IPS-11a (cell line): ENCODE data around the gene MDFIC.

Experiments
- H3K4me3 ChIP-seq: one replicate; pipeline ENCODE4 v1.5.1; 2013; ENCODE audit warnings: low read depth, low read length, control low read depth

Gene MDFIC

DNA sequence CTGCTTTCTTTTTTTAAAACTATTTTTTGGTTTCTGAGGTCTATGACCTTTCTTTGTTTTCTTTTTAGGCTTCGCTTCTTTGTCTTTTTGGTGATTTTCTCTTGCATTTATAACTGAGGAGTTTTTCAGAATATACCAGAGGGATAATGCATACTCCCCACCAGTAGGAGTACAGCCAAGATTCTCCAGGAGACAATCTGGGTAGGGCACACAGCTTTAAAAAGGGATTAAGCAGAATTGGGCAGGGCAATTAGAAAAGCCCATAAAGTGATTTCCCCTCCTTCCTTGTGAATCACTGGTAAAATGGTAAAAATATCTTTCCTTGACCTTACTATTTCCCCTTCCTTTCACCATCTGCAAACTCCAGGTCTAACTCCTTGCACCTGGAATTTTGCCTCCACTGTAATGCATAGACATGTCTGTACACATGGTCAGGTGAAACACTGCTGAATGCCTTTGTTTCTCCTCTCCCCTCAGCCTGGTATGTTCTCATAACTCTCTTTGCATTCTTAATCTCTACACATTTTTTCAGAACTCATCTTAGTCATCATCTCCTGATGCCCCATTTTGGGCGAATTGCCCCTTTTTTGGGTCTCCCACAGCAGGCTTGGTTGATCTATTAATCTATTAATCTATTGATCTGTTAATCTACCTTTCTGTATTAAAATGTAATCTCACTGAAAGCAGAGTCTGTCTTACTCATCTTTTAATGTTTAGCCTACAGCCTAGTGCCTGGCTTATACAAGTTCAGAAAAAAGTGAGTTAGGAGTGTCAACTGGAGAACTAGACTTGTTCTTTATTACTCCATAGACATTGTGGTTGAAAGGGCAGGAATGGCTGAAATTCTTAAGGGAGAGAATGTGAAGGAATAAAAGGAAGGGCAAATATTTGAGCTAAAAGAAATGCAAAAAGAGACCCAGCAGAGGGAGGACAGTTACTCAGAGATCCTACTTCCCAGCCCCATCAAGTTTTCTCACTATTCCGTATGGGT, 64.6 kb downstream of the MDFIC start:
- no peak overlapping the region for H3K4me3 ChIP-seq

DNA sequence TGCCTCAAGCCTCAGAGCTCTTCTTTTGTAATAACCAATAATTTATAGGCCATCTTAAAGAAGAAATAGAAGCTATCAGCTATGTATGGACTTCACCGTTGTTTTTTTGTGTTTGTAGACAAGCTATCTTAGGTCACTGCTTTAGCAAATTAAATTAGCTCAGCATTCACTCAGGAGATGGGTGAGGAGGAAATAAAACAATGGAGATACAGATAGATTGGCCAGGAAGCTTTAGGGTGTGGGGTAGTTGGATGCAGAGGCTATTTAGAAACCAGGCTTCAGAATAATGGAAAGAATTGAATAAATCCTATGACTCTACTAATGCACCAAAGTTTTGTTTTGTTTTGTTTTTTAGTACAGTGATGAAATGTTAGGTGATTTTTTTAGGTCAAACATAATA, 66.1 kb downstream of the MDFIC start:
- no peak overlapping the region for H3K4me3 ChIP-seq

DNA sequence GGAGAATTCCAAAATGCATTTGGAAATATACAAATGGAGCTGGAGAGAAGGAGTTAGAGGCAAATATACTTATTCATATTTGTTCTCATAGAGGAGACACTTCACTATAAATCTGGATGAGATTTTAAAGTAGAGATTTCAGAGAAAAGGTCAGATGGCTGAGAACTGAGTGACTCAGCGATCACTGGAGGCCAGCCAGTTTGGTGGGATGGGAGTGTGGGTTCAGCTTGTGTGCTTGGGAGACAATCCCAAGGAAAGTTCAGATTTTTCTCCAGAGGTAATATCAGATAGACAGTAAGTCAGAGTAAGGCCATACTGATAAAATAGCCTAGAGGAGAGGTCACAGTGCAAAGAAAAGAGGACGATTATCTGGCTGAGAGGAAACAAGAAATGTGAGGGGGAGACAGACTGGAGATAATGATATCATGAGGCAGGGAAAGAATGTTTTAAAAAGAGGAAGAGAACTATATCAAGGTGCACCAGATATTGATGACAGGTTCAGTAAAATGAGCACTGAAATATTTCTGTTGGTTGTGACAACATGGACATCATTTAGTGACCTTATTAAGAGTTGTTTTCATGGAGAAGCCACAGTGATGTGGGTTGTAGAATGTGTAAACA, 67.0 kb downstream of the MDFIC start:
- no peak overlapping the region for H3K4me3 ChIP-seq

DNA sequence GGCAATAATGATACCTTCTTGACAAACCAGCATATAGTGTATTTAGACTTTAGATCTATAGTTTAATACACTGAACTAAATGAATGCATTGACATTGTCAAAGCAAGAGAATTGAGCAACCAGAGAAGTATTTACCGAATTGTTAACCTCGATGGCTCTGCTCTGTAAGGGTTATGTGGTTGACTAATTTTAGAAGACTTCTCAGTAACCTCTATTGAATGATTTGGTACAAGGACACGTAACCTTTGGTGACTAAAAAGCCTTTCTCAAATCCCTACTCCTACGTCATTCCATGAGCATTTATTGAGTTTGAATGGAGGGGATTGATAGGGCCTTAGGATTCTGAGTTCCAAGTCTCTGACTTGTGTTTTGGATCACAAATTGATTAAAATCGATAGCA, 67.6 kb downstream of the MDFIC start:
- H3K4me3 ChIP-seq = no peak overlapping the region

DNA sequence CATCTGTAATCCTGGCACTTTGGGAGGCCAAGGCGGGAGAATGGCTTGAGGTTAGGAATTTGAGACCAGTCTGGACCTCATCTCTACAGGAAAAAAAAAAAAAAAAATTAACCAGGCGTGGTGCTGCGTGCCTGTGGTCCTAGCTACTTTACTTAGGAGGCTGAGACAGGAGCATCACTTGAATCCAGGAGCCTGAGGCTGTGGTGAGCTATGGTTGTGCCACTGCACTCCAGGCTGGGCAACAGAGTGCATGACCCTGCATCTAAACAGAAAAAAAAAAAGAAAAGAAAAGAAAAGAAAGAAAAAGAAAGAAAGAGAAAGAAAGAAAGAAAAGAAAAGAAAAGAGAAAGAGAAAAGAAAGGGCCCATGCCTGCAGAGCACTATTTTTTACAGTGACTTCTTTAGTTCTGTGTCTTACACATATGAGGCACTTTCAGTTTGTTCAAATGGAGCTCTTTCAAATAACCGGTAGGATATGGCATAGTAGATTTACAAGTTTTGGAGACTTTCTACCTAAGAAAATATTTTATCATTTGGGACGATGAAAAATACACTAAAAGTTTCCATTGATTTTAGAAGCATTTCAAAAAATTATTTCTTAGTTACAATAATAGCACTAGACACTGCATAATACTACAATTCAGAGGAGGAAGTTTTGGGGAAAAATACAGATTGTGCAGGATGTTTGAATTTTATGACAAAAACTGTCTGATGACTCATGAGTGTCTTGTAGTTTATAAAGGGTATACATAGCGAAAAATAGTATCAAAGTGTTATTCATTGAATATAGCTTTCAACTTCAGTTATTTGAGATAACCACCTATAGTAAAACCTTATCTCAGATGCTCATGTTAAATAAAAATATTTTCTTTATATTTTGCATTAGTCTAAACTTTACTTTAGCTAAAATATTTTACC, 75.9 kb downstream of the MDFIC start:
- no peak overlapping the region for H3K4me3 ChIP-seq

DNA sequence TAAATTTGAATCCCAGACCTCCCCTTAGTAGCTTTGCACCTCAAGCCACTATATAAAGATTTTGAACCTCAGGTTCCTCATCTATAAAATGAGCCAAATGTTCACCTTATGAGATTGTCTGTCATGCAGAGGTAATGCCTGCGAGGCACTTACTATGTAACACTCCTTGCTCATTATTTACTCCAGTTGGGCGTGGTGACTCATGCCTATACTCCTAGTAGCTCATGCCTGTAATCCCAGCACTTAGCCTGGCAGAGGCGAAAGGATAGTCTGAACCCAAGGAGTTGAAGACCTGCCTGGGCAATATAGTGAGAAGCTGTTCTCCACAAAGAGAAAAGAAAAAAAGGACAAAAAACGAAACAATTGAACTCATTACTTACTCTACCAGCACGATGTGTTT, 82.2 kb downstream of the MDFIC start:
- no peak overlapping the region for H3K4me3 ChIP-seq

DNA sequence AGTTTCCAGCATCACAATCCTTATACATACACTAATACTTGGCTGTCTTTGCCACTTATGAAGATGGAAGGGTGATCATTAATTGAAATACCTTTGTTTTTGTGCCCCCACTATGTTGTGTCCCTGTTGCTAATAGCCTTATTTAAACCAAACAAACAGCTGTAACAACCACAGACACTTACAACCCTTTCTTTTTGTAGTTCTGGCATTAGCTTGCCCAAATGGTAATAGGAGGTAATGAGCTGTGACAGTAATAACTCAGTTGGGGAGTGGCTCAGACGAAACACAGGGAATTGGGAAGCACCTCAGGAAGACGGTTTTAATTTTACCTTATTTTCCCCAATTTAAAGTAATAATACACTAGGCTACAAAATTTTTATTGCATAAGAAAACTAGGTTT, 83.4 kb downstream of the MDFIC start:
- H3K4me3 ChIP-seq = no peak overlapping the region

DNA sequence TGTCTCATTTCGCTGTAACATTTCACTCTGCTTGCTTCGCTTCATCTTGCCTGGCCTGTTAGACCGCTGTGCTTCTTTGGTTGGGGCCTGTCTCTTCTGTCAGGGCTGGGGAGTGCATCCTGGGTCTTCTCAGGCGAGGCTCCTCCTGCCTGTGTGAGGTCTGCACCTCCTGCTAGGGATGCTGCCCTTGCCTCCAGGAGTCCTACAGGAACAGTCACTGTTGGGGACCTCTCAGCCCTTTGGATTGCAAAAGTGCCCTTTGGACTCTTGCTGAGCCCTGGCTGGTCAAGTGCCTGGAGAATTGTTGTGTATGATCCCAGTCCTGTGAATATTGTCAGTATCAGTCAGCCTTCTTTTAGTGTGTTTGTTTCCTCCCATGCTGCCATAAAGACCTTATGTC, 84.1 kb downstream of the MDFIC start:
- H3K4me3 ChIP-seq = no peak overlapping the region

DNA sequence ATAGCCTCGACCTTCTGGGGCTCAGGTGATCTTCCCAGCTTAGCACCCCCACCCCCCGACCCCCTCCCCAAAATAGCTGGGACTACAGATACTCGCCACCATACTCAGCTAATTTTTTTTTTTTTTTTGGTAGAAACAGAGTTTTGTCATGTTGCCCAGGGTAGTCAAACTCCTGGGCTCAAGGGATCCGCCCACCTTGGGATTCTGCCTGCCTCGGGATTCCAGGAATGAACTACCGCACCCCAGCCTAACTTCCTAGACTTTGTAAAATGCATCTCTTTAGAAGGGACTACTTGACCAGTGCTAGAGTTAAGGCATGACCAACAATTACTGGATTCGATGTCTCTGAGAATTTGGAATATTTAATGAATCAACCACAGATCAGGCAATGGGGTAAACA, 85.9 kb downstream of the MDFIC start:
- H3K4me3 ChIP-seq = no peak overlapping the region

DNA sequence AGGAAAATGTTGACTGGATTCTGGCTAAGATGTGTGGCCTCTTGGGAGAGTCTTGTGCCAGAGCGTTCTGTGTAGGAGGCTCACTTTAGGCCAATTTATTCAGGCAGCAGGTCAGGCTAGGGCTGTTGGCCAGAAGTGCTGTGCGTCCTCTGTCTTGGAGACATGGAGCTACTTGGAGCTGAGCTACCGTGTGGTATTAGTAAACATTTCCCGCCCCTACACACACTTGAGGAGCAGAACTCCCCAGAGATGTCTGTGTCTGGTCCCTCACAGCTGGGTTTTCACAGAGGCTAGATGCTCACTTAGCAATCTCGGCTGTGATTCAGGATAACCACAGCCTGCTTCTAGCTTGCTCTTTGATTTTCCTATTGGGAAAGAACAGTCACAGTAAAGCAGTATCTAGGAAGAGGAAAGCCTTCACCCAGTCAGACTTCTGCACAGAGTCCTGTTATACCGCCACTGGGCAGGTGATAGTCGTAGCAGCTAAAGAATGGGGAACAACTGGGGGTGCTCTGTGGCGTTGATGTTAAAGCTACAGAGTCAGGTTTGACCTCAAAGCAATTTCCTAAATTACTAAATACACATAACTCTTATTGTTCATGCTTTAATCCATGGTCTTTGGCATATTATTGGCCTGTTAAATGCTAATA, 86.7 kb downstream of the MDFIC start:
- H3K4me3 ChIP-seq = no peak overlapping the region

DNA sequence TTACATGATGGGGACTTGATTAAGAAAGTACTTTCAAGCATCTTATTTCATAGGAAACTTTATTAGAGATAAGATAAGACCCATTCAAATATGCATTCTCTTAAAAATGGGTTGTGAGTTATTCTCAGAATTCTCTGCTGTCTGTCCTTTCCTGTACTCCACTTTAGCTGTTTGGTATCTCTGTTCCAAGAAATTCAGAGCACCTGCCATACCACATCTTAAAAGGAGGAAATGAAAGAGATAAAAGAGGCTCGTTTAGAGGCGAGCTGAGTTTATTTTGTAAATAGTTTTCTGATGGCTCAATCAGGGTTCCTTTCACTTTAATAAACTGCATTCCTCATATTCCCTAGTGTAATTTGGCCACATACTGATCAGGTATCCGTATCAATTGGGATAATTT, 87.2 kb downstream of the MDFIC start:
- no peak overlapping the region for H3K4me3 ChIP-seq

DNA sequence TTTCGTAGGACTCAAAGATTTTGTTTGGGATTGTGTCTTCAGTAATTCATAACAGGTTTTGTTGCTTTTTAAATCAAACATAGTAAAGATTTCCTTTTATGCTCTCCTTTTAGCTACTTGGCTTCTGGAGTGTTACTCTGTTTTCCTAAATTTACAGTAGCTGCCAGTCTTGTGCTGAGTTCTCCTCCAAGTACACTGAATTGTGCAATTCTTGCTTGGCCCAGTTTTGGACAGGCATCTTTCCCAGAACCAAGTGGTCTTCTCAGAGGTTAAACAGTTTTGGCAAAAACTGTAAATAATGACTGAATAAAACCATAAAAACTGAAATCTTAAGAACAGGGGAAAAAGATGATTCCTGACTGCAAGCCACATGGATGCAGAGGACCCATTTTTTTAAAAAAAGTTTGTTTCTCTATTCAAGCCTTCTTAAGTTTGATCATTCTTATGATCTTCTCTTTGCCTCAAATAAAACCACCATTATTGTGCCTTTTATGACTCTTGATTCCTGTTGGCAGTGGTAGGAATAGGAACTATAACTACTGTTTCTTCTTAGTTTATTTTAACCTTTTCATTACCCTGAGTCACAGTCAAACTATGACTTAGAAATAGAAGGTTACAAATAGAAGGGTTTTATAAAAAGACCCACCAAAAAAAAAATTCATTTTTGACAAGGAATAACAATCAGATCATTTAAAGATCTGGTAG, 88.0 kb downstream of the MDFIC start:
- H3K4me3 ChIP-seq = no peak overlapping the region

DNA sequence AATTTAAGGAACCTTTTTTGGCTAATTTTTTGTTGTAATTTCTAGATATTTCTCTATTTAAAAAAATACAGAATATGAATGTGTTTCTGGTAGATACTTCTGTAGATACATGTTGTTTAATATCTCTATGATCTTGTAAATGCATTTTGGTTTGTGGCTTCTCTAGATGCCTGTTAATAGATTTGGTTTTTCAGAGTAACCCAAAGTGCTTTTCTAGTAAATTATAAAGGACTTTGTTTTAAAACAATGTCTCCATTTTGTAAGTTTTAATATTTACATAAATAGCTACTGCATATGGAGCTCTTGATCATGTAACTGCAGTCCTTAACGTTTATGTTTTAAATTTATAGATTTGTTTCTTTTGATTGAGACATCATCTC, 88.5 kb downstream of the MDFIC start:
- no peak overlapping the region for H3K4me3 ChIP-seq

DNA sequence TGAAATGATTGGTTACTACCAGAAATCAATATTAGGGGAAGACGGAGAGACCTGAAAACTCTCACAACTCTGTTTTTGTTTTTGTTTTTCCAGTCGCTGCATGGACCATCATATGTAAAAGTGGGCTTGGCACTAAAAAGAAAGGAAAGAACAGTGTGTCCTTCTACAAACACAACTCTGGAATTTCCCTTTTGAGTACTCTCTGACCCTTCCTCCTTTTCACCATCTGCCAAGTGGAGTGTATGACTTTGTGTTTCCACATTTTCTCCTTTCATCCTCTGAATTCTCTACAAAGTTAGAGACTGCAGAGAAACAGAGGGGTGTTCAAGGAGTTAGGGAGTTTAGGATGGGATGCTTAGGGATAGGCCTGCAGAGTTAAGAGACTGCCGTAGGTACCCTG, 92.0 kb downstream of the MDFIC start:
- no peak overlapping the region for H3K4me3 ChIP-seq

DNA sequence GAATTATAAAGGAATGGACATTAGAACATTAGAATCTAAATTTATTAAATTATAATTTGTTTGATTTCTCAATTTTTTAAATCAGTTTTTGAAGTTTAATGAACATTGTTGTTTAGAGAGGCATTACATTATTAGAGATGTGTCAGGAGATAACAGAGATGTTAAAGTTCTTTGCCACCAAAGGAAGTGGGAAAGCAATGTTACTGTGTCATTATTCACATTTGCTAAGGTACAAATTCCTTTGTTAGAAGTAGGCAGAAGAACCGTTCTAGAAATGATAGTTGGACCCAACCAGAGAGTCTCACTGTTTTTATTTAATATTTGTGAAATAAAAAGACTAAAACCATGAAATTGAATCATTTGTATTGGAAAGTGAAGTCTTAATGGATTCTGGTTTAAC, 92.9 kb downstream of the MDFIC start:
- H3K4me3 ChIP-seq = no peak overlapping the region

DNA sequence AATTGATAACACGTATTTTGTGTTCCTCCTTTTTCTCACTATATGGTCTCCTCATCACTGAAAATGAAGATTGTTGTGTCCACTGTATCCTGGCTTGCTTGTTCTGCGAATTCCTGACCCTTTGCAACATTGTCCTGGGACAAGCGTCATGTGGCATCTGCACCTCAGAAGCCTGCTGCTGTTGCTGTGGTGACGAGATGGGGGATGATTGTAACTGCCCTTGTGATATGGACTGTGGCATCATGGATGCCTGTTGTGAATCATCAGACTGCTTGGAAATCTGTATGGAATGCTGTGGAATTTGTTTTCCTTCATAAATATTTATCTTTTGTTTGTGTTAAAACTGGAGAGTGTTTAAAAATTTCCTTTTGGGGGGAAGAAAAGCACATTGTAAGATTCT, 93.7 kb downstream of the MDFIC start:
- no peak overlapping the region for H3K4me3 ChIP-seq

DNA sequence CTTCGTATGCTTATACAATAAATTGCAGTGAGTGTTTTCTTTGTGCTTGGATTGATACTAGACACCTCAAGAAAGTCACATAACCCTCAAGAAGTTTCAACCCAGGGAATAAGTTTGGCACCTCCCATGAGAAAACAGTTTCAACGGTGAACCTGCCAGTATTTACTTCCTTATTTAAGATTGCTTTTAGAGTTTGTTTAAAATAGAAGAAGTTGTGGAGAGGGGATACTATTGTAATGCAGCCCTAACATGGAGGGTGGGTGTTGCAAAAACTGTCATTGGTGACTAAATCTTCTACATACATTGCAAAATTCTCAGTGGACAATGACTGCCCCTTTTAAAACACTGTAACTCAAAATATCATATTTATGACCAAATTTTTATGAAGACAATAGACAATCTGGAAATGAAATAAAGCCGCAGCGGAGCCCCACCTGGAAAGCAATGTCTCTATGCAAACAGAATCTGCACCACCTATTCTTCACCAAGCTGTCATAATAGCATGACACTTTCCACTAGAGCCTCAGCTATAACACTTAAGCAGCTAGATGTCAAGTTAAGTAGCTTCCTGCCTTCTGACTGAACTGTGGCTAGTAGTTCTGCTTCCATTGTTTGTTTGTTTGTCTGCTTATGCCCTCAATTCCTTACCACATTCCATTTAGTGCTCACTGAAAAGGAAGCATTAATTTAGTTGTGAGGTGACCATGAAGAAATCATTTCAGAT, 98.2 kb downstream of the MDFIC start:
- no peak overlapping the region for H3K4me3 ChIP-seq

DNA sequence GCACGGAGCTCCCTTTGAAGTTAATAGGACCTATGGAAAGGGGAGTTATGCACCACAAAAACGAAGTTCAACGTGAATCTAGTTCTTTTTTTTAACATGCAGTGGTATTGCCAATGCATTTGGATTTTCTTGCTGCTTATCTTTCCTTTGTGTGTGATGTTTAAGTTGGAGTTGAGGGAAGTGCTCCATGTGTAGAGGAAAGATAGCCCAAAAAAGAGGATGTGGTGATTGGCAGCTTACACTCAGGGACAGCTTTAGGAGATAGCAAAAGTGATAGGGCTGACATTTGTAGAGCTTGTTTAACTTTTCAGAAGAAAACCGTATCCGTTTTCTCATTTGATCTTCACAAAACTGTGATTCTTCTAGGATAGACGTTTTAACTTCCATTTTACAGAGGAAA, 101.3 kb downstream of the MDFIC start:
- no peak overlapping the region for H3K4me3 ChIP-seq

DNA sequence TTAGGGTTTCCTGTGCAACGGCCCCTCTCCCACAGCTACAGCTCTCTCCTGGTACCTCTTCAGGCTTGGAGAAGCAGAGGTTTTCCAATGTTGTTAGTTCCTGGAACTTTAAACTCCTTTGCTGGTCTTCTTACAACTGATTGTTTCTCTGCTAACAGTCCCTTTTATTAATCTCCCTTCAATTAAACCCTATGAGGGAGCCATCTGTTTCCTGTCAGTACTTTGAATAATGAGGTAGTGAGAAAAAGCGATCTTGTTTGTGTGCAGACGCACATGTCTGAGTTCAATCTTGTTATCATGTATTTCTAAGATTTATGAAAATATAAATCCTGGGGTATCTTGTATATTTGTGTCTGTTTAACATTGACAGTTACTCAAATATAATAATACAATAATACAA, 102.4 kb downstream of the MDFIC start:
- H3K4me3 ChIP-seq = no peak overlapping the region
